ENCODE data around the gene XYLT1.

- TF ChIP-seq HDGF (IDR thresholded peaks at IDR 0.05) (no peak), RBBP5 (conservative IDR thresholded peaks at IDR 0.05) (no peak), E4F1 (IDR thresholded peaks at IDR 0.05; ENCODE audit: borderline replicate concordance, partially characterized antibody) (no peak), CTCF (IDR thresholded peaks at IDR 0.05 in 2 of 3, conservative IDR thresholded peaks at IDR 0.05 in 1 of 3; ENCODE audit: control insufficient read depth in 2 of 3, extremely low read depth in 1 of 3, insufficient read depth in 1 of 3, low read depth in 3 of 3, low read length in 3 of 3) (no peak), TAF1 (IDR thresholded peaks at IDR 0.05; ENCODE audit: borderline replicate concordance, low read depth, low read length) (no peak), MAX (IDR thresholded peaks at IDR 0.05; ENCODE audit: low read depth, low read length) (no peak), ATF7 (IDR thresholded peaks at IDR 0.05; ENCODE audit: low read depth) (no peak), SIX5 (IDR thresholded peaks at IDR 0.05; ENCODE audit: low read depth, low read length, severe bottlenecking) (no peak), CEBPB (IDR thresholded peaks at IDR 0.05; ENCODE audit: borderline replicate concordance in 1 of 2, low read depth in 2 of 2, low read length in 2 of 2) (no peak), SUZ12 (IDR thresholded peaks at IDR 0.05; ENCODE audit: unreplicated experiment) (no peak), FOS (IDR thresholded peaks at IDR 0.05; ENCODE audit: borderline replicate concordance, extremely low read depth, insufficient read length) (no peak), ZNF24 (IDR thresholded peaks at IDR 0.05) (peak; percentile 94), NR2C1 (IDR thresholded peaks at IDR 0.05) (no peak)
These were observed 223.6 kb downstream of the XYLT1 start for GRCh38 chr16:17246974-17247732.

All from GM12878 (cell line).